ENCODE data around the gene PNPLA7. TPM values are rescaled to one million over a fixed set of nuclear protein-coding genes. Genes with fewer than 3 reads are reported as not detected.

The PNPLA7 gene
- total RNA-seq, 4 donors from 2014 or later: 0.26 to 25.7 (median 3.4) TPM

GRCh38 chr9:137547687-137548543, 2.3 kb downstream of the PNPLA7 start:
- H3K27me3 ChIP-seq: no peaks in the 10 kb centered on the region
- H3K9me3 ChIP-seq: no peaks in the 10 kb centered on the region
- DNase-seq: no peak
- no peak overlapping the region for H3K4me3 ChIP-seq
- TF ChIP-seq POLR2A (IDR thresholded peaks at IDR 0.05) (no peak), CTCF (IDR thresholded peaks at IDR 0.05) (no peak)
- H3K27ac ChIP-seq: peak overlapping the region; percentile 43 to 73
- H3K4me1 ChIP-seq: peaks cover 0 to 5% of the 10 kb centered on the region in 2 donors
- no peaks in the 10 kb centered on the region for H3K36me3 ChIP-seq
- intact Hi-C loops (cut with DNase I; ENCODE audit: low total_unique reads): no loop called here

GRCh38 chr9:137545123-137545522, 5.1 kb downstream of the PNPLA7 start:
- Histone ChIP-seq H3K4me1 (no peaks in the 10 kb centered on the region), H3K36me3 (no peaks in the 10 kb centered on the region), H3K27me3 (no peaks in the 10 kb centered on the region), H3K4me3 (no peak overlapping the region), H3K27ac (peak overlapping the region; percentile 50 to 54), H3K9me3 (no peaks in the 10 kb centered on the region)
- DNase-seq: peak in 1 of 2 donors; percentile 47
- no peak for TF ChIP-seq CTCF (IDR thresholded peaks at IDR 0.05)
- TF ChIP-seq POLR2A (IDR thresholded peaks at IDR 0.05): no peak
- intact Hi-C loops (cut with DNase I; ENCODE audit: low total_unique reads): no loop called here

- Histone ChIP-seq H3K36me3 (no peaks in the 10 kb centered on the region), H3K27ac (peak overlapping the region; percentile 54 to 66), H3K27me3 (no peaks in the 10 kb centered on the region), H3K4me3 (no peak overlapping the region), H3K4me1 (no peaks in the 10 kb centered on the region), H3K9me3 (no peaks in the 10 kb centered on the region)
- intact Hi-C loops (cut with DNase I; ENCODE audit: low total_unique reads): no loop called here
- DNase-seq: no peak
- TF ChIP-seq POLR2A (IDR thresholded peaks at IDR 0.05): no peak
- TF ChIP-seq CTCF (IDR thresholded peaks at IDR 0.05): no peak
These were observed 5.9 kb downstream of the PNPLA7 start for GRCh38 chr9:137544176-137544760.

GRCh38 chr9:137543237-137543963, 6.8 kb downstream of the PNPLA7 start:
- intact Hi-C loops (cut with DNase I; ENCODE audit: low total_unique reads): no loop called here
- Histone ChIP-seq H3K9me3 (no peaks in the 10 kb centered on the region), H3K4me3 (no peak overlapping the region), H3K27me3 (no peaks in the 10 kb centered on the region), H3K4me1 (no peaks in the 10 kb centered on the region), H3K27ac (peak overlapping the region in 1 of 2 donors; percentile 66), H3K36me3 (no peaks in the 10 kb centered on the region)
- no peak for TF ChIP-seq CTCF (IDR thresholded peaks at IDR 0.05)
- no peak for DNase-seq

GRCh38 chr9:137542486-137542885, 7.7 kb downstream of the PNPLA7 start:
- Histone ChIP-seq H3K4me3 (no peak overlapping the region), H3K27ac (no peak overlapping the region), H3K27me3 (no peaks in the 10 kb centered on the region), H3K9me3 (no peaks in the 10 kb centered on the region), H3K4me1 (no peaks in the 10 kb centered on the region), H3K36me3 (no peaks in the 10 kb centered on the region)
- intact Hi-C loops (cut with DNase I; ENCODE audit: low total_unique reads): no loop called here
- DNase-seq: no peak
- no peak for TF ChIP-seq CTCF (IDR thresholded peaks at IDR 0.05)
- TF ChIP-seq POLR2A (IDR thresholded peaks at IDR 0.05): no peak
